SK-N-SH (cell line): Measurements from ENCODE around the gene IRAK2. TPM values are rescaled to one million over a fixed set of nuclear protein-coding genes. Genes with fewer than 3 reads are reported as not detected.

Experiments used
- CTCF ChIA-PET: fragments of 300-600, 350-600 bp; formaldehyde crosslinking; extraction: SDS; loops from one replicate; lab custom pipeline; 2021; lab: Yijun Ruan, JAX
- POLR2A ChIA-PET: fragments of 350-600 bp; sonication (Branson Sonifier 250); formaldehyde crosslinking; extraction: SDS; loops from one replicate; lab custom pipeline; 2020; ENCODE audit warnings: antibody characterized with exemption, inconsistent platforms; lab: Yijun Ruan, JAX
- DNase-seq: peaks from one replicate; pipeline ENCODE4 v3.0.0; 2012
- H2AFZ ChIP-seq: fragments of 200-600 bp; sonication (generic); 2 replicates; pipeline ENCODE4 v1.8.1; 2016; ENCODE audit warnings: antibody characterized with exemption, mild to moderate bottlenecking, low read depth
- H3F3A ChIP-seq: fragments of 200-600 bp; sonication (generic); replicated peaks from 2 replicates; pipeline ENCODE3; 2016; ENCODE audit warnings: antibody characterized with exemption, mild to moderate bottlenecking; ENCODE audit not compliant: insufficient read depth
- H3K27ac ChIP-seq, 2 experiments: fragments of 200-500 bp in 1 of 2; fragments of 200-600 bp in 1 of 2; sonication (Bioruptor generic) in 1 of 2; sonication (generic), shearing (Covaris generic) in 1 of 2; 2 replicates each; pipeline versions ENCODE4 v1.5.1 to v1.6.1; 2014 to 2016; ENCODE audit warnings: low read depth in 2 of 2, inconsistent platforms in 1 of 2, low read length in 1 of 2, mild to moderate bottlenecking in 1 of 2, mixed read lengths in 1 of 2
- H3K27me3 ChIP-seq: fragments of 200-600 bp; sonication (generic), shearing (Covaris generic); 2 replicates; pipeline ENCODE4 v1.6.1; 2016; ENCODE audit warnings: mixed run types; ENCODE audit not compliant: insufficient read depth
- H3K36me3 ChIP-seq, 2 experiments: fragments of 200-500 bp in 1 of 2; fragments of 200-600 bp in 1 of 2; sonication (Bioruptor generic) in 1 of 2; sonication (generic) in 1 of 2; replicated peaks in 1 of 2; 2 replicates each; pipeline versions ENCODE3 to v1.5.1; 2014 to 2016; ENCODE audit warnings: low read length in 1 of 2, mild to moderate bottlenecking in 1 of 2; ENCODE audit not compliant: insufficient read depth in 2 of 2, control insufficient read depth in 1 of 2
- H3K4me1 ChIP-seq, 2 experiments: fragments of 200-500 bp in 1 of 2; fragments of 200-600 bp in 1 of 2; sonication (Bioruptor generic) in 1 of 2; sonication (generic), shearing (Covaris generic) in 1 of 2; 2 replicates each; pipeline versions ENCODE4 v1.5.1 to v1.6.1; 2014 to 2016; ENCODE audit warnings: low read depth in 1 of 2, low read length in 1 of 2, mixed run types in 1 of 2; ENCODE audit not compliant: insufficient read depth in 2 of 2, control insufficient read depth in 1 of 2
- H3K4me2 ChIP-seq: fragments of 200-600 bp; sonication (generic), shearing (Covaris generic); 2 replicates; pipeline ENCODE4 v1.6.1; 2017; ENCODE audit warnings: mixed run types
- H3K4me3 ChIP-seq, 2 experiments: fragments of 200-500 bp in 1 of 2; fragments of 200-600 bp in 1 of 2; sonication (Bioruptor generic) in 1 of 2; sonication (generic), shearing (Covaris generic) in 1 of 2; 2 replicates each; pipeline versions ENCODE4 v1.5.1 to v1.8.1; 2014 to 2016; ENCODE audit warnings: low read depth in 2 of 2, inconsistent platforms in 1 of 2, low read length in 1 of 2, mild to moderate bottlenecking in 1 of 2, mixed read lengths in 1 of 2, moderate library complexity in 1 of 2
- H3K79me2 ChIP-seq: fragments of 200-600 bp; sonication (generic); 2 replicates; pipeline ENCODE4 v1.8.1; 2017; ENCODE audit warnings: mild to moderate bottlenecking; ENCODE audit not compliant: insufficient read depth
- H3K9ac ChIP-seq: fragments of 200-600 bp; sonication (generic); 2 replicates; pipeline ENCODE4 v1.6.1; 2017; ENCODE audit warnings: mixed run types
- H3K9me2 ChIP-seq: fragments of 200-600 bp; sonication (generic); 2 replicates; pipeline ENCODE4 v1.6.1; 2017; ENCODE audit warnings: mixed run types
- H3K9me3 ChIP-seq: fragments of 200-600 bp; sonication (generic); 2 replicates; pipeline ENCODE4 v1.6.1; 2017; ENCODE audit warnings: mixed run types, mild to moderate bottlenecking, moderate library complexity
- H4K20me1 ChIP-seq: fragments of 200-600 bp; sonication (generic); 2 replicates; pipeline ENCODE4 v1.6.1; 2017; ENCODE audit warnings: mild to moderate bottlenecking, mixed run types; ENCODE audit not compliant: insufficient read depth
- ELF1 ChIP-seq: IDR thresholded peaks from 2 replicates; pipeline ENCODE4 v1.4.0; 2012
- FOXM1 ChIP-seq: IDR thresholded peaks from 2 replicates; pipeline ENCODE4 v1.4.0; 2012; ENCODE audit warnings: low read depth, mild to moderate bottlenecking
- GABPA ChIP-seq: IDR thresholded peaks from 2 replicates; pipeline ENCODE4 v1.4.0; 2012; ENCODE audit warnings: low read depth, mild to moderate bottlenecking
- MEF2A ChIP-seq: IDR thresholded peaks from 2 replicates; pipeline ENCODE4 v1.4.0; 2012; ENCODE audit warnings: low read depth, borderline replicate concordance
- MXI1 ChIP-seq: IDR thresholded peaks from 2 replicates; pipeline ENCODE4 v1.6.1; 2012; ENCODE audit warnings: mild to moderate bottlenecking, low read depth, low read length, improper control_type of control experiment
- NFIC ChIP-seq: IDR thresholded peaks from 2 replicates; pipeline ENCODE4 v1.4.0; 2012; ENCODE audit warnings: borderline replicate concordance
- NRF1 ChIP-seq: IDR thresholded peaks from 2 replicates; pipeline ENCODE4 v1.6.1; 2012; ENCODE audit warnings: low read depth, mild to moderate bottlenecking, low read length
- RAD21 ChIP-seq: IDR thresholded peaks from 2 replicates; pipeline ENCODE4 v1.6.1; 2012; ENCODE audit warnings: mild to moderate bottlenecking, low read length
- SIN3A ChIP-seq: IDR thresholded peaks from 2 replicates; pipeline ENCODE4 v1.6.1; 2012; ENCODE audit warnings: low read depth, mild to moderate bottlenecking, low read length, moderate library complexity, borderline replicate concordance
- TAF1 ChIP-seq: IDR thresholded peaks from 2 replicates; pipeline ENCODE4 v1.6.1; 2012; ENCODE audit warnings: low read depth, mild to moderate bottlenecking, low read length, moderate library complexity, borderline replicate concordance
- TCF12 ChIP-seq: IDR thresholded peaks from 2 replicates; pipeline ENCODE4 v1.4.0; 2012
- WGBS: methylation state at CpG from one replicate; pipeline ENCODE4 v1.1.6; 2017; ENCODE audit warnings: low lambda C conversion rate; 5-methylcytosine and 5-hydroxymethylcytosine counted together
- polyA plus RNA-seq, 3 experiments: library from polyadenylated mRNA; depleted of rRNA; stranded (reverse); fragments of >200 nt; gene quantifications; 2 replicates each; pipeline ENCODE4 v1.2.3, GENCODE V29; 2012
- TF ChIP-seq, protein P1 (sequence below): IDR thresholded peaks from 2 replicates; pipeline ENCODE4 v1.4.0; 2012; ENCODE audit warnings: low read depth
- TF ChIP-seq, protein P2 (sequence below): fragments of 150-350 bp; IDR thresholded peaks from 2 replicates; pipeline ENCODE4 v1.6.1; 2017; ENCODE audit warnings: antibody characterized with exemption, low read length, low read depth, borderline replicate concordance
- TF ChIP-seq, protein P3 (sequence below): fragments of 150-350 bp; IDR thresholded peaks from 2 replicates; pipeline ENCODE4 v1.6.1; 2016; ENCODE audit warnings: mild to moderate bottlenecking, low read depth, low read length
- TF ChIP-seq, protein P4 (sequence below): IDR thresholded peaks from 2 replicates; pipeline ENCODE4; 2012
- TF ChIP-seq, protein P5 (sequence below): fragments of 200-600 bp; sonication (generic); IDR thresholded peaks from 2 replicates; pipeline ENCODE4 v1.6.1; 2017; ENCODE audit warnings: antibody characterized with exemption, mild to moderate bottlenecking, moderate library complexity
- TF ChIP-seq, protein P6 (sequence below): IDR thresholded peaks from 2 replicates; pipeline ENCODE4 v1.4.0; 2012; ENCODE audit warnings: low read depth, borderline replicate concordance

Gene IRAK2
- polyA plus RNA-seq, 1 of the 3 experiments (the other 2 are of a cell fraction), result 7.7 TPM

DNA sequence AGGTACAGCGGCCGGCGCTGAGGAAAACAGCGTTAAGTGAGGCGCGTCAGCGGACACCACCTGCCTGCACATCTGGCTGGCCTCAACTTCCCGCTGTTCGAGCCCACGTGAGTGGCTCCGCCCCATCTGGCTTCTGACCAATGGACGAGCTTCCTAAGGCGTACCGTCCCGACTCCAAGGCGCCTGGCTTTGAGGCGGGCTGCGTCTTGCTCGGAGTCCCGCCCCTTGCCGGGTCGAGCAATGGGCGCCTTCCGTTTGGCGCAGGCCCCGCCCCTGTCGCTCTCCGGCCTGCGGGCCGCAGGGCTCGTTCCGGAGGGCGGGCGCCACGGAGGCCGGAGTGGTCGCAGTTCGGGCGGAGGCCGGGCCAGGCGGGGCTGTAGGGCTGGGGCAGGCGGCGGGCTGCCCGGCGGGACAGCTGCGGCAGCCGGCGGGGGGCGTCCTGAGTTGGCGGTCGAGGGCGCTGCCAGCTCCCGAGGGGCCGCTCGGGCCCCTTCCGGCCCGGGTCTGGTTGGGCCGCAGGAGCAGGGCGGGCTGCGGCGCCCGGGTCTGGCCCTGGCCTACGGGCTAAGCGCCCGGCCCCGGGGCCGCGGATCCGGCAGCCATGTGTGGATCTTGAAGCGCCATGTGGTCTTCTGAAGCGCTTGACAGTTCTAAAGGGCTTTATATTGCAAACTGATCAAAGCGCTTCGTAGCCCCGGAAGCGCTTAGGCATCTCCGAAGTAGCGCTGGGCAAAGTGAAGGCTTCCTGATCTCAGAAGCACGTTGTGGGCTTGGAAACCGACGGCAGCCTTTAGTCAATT is 83.7 kb downstream of the IRAK2 start, which contains the start of gene TATDN2:
TATDN2 (plus strand) TSS at position 276 of the 800 bp plus-strand sequence. CDS start 742 bp downstream, outside the sequence.
- Histone ChIP-seq H3K36me3 (peaks cover 6 to 34% of the 10 kb centered on the region in 2 experiments), H3K27ac (peak within 1 kb of the TSS; percentile 53 to 65), H3K4me3 (peak within 1 kb of the TSS; percentile 76 to 96), H3K4me1 (peaks cover 9 to 11% of the 10 kb centered on the region in 2 experiments; a peak in 3 of 4 replicates), H3K27me3 (no peaks in the 10 kb centered on the region), H3K4me2 (peak within 1 kb of the TSS; percentile 93), H3K79me2 (peaks cover 50% of the 10 kb centered on the region), H3K9me2 (no peaks in the 10 kb centered on the region), H2AFZ (peak within 1 kb of the TSS; percentile 100), H3K9me3 (peaks cover 15% of the 10 kb centered on the region; the same call in 1 of the 2 replicates), H4K20me1 (peaks cover 9% of the 10 kb centered on the region; the same call in 1 of the 2 replicates), H3F3A (peaks cover 4% of the 10 kb centered on the region), H3K9ac (peak within 1 kb of the TSS; percentile 85)
- under 1% methylated on average over 26 of the region's 80 CpGs for WGBS
- CTCF ChIA-PET, result interaction anchor here (0.9 to 1.5 kb wide), 4 partner anchors 11 to 491 kb away, joined by 3 to 4 read pairs (median 3); no protein-coding TSS in a partner anchor
- TF ChIP-seq MXI1, result peak; percentile 93
- TF ChIP-seq, protein P1, sequence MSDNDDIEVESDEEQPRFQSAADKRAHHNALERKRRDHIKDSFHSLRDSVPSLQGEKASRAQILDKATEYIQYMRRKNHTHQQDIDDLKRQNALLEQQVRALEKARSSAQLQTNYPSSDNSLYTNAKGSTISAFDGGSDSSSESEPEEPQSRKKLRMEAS, result peak; percentile 94
- no peak for TF ChIP-seq RAD21
- TF ChIP-seq SIN3A, result peak; percentile 41; the same call in 1 of the 2 replicates
- peak; percentile 50; the same call in 1 of the 2 replicates for TF ChIP-seq TAF1
- TF ChIP-seq TCF12, result no peak
- TF ChIP-seq NRF1, result peak; percentile 41; the same call in 1 of the 2 replicates
- TF ChIP-seq FOXM1, result no peak
- TF ChIP-seq, protein P2, sequence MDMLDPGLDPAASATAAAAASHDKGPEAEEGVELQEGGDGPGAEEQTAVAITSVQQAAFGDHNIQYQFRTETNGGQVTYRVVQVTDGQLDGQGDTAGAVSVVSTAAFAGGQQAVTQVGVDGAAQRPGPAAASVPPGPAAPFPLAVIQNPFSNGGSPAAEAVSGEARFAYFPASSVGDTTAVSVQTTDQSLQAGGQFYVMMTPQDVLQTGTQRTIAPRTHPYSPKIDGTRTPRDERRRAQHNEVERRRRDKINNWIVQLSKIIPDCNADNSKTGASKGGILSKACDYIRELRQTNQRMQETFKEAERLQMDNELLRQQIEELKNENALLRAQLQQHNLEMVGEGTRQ, result peak; percentile 2; the same call in 1 of the 2 replicates
- 0 out of 2 replicates have a peak, but pooled peaks have one; percentile 9 for TF ChIP-seq NFIC
- TF ChIP-seq, protein P3, sequence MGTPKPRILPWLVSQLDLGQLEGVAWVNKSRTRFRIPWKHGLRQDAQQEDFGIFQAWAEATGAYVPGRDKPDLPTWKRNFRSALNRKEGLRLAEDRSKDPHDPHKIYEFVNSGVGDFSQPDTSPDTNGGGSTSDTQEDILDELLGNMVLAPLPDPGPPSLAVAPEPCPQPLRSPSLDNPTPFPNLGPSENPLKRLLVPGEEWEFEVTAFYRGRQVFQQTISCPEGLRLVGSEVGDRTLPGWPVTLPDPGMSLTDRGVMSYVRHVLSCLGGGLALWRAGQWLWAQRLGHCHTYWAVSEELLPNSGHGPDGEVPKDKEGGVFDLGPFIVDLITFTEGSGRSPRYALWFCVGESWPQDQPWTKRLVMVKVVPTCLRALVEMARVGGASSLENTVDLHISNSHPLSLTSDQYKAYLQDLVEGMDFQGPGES, result no peak
- TF ChIP-seq GABPA, result peak; percentile 26
- TF ChIP-seq, protein P4, sequence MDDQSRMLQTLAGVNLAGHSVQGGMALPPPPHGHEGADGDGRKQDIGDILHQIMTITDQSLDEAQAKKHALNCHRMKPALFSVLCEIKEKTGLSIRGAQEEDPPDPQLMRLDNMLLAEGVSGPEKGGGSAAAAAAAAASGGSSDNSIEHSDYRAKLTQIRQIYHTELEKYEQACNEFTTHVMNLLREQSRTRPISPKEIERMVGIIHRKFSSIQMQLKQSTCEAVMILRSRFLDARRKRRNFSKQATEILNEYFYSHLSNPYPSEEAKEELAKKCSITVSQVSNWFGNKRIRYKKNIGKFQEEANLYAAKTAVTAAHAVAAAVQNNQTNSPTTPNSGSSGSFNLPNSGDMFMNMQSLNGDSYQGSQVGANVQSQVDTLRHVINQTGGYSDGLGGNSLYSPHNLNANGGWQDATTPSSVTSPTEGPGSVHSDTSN, result 0 out of 2 replicates have a peak, but pooled peaks have one; percentile 15
- TF ChIP-seq, protein P5, sequence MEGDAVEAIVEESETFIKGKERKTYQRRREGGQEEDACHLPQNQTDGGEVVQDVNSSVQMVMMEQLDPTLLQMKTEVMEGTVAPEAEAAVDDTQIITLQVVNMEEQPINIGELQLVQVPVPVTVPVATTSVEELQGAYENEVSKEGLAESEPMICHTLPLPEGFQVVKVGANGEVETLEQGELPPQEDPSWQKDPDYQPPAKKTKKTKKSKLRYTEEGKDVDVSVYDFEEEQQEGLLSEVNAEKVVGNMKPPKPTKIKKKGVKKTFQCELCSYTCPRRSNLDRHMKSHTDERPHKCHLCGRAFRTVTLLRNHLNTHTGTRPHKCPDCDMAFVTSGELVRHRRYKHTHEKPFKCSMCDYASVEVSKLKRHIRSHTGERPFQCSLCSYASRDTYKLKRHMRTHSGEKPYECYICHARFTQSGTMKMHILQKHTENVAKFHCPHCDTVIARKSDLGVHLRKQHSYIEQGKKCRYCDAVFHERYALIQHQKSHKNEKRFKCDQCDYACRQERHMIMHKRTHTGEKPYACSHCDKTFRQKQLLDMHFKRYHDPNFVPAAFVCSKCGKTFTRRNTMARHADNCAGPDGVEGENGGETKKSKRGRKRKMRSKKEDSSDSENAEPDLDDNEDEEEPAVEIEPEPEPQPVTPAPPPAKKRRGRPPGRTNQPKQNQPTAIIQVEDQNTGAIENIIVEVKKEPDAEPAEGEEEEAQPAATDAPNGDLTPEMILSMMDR, result no peak
- TF ChIP-seq MEF2A, result no peak
- TF ChIP-seq ELF1, result peak; percentile 28; the same call in 1 of the 2 replicates
- TF ChIP-seq, protein P6, sequence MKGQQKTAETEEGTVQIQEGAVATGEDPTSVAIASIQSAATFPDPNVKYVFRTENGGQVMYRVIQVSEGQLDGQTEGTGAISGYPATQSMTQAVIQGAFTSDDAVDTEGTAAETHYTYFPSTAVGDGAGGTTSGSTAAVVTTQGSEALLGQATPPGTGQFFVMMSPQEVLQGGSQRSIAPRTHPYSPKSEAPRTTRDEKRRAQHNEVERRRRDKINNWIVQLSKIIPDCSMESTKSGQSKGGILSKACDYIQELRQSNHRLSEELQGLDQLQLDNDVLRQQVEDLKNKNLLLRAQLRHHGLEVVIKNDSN, result peak; percentile 78; the same call in 1 of the 2 replicates
- peak; percentile 99 for DNase-seq
- POLR2A ChIA-PET, result interaction anchor here (0.8 to 1.3 kb wide), 3 partner anchors 15 to 455 kb away, joined by 4 to 5 read pairs (median 5); partner anchors contain the start of genes ARPC4 and CRELD1
